ENCODE data around the gene CCDC185.

CCDC185 gene

DNA sequence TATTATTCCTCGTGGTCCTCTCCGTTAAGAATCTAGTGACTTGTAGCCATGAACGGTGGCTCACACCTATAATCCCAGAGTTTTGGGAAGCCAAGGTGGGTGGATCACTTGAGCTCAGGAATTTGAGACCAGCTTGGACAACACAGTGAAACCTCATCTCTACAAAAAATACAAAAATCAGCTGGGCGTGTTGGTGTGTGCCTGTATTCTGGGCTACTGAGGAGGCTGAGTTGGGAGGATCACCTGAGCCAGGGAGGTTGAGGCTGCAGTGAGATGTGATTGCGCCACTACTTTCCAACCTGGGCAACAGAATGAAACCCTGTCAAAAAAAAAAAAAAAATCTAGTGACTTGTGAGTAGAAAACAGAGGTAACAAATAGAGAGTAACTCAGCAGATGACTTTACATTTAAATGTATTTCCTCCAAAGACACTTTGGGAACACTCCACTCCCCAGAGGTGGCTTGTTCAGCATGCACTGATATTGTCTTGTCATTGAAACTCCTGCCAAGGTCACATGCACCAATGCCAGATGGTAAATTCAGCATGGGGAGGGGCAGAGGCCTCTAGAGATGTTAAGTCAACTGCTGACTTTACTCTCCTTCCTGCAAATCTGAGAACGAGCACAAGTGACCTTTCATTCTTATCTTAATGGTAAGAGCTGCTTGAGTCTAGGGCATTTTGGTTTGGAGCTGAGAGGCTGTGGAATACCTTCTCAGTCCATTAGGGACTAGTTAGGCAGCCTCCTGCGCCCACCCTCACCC lies 24.9 kb downstream of the CCDC185 start:
- no peaks in the 10 kb centered on the region for H3K36me3 ChIP-seq (ENCODE audit: insufficient read depth, low read length)
- no peaks in the 10 kb centered on the region for H3K27me3 ChIP-seq (ENCODE audit: insufficient read depth, low read length)
- H2AFZ ChIP-seq (ENCODE audit: low read length, unreplicated experiment), result no peak overlapping the region
- H3K4me3 ChIP-seq (ENCODE audit: low read depth, low read length), result no peak overlapping the region
- no peak overlapping the region for H3K27ac ChIP-seq (ENCODE audit: low read depth, low read length)
- H3K79me2 ChIP-seq (ENCODE audit: control insufficient read depth, insufficient read depth, low read length, unreplicated experiment), result no peaks in the 10 kb centered on the region
- H3K4me1 ChIP-seq (ENCODE audit: control insufficient read depth, insufficient read depth, low read length, unreplicated experiment), result no peaks in the 10 kb centered on the region

DNA sequence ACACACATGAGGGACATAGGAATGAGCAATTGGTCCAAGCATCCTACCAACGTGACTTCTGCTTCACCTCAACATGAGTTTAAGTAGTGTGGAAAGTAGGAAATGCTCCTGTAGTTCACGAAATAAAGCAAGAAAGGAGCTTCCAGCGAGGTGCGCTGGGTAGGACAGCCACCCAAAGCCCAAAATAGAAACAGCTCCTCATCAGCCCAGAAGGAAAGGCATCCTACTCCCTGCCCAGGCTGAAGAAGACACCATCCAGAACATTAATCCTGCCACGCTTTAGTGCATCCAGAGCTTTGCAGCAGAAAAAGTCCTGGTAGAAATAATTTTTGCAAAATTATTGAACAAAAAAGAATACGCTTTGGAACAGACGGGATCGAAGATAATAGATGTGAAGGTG lies 25.9 kb downstream of the CCDC185 start:
- Histone ChIP-seq H3K4me1 (ENCODE audit: control insufficient read depth, insufficient read depth, low read length, unreplicated experiment) (no peaks in the 10 kb centered on the region), H2AFZ (ENCODE audit: low read length, unreplicated experiment) (no peak overlapping the region), H3K36me3 (ENCODE audit: insufficient read depth, low read length) (no peaks in the 10 kb centered on the region)

DNA sequence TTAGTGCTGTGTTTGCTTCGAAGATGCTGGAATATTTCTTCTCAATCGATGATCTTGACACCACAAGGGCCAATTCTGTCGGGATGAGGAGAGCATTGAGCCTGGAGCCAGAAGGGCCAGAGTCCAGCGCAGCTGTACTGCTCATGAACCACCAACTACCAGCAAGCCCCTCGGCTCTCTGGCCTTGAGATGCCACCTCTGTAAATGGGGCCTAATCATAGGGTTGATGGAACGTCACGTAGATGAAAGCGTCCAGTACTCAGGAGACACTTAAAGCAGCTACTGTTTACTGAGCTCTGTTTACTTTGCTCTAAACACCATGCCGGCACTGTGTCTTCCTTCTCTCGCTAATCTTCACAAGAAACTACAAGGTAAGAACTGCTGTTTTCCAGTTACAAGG lies 26.3 kb downstream of the CCDC185 start:
- Histone ChIP-seq H3K36me3 (ENCODE audit: insufficient read depth, low read length) (no peaks in the 10 kb centered on the region), H2AFZ (ENCODE audit: low read length, unreplicated experiment) (no peak overlapping the region), H3K79me2 (ENCODE audit: control insufficient read depth, insufficient read depth, low read length, unreplicated experiment) (no peaks in the 10 kb centered on the region), H3K27ac (ENCODE audit: low read depth, low read length) (no peak overlapping the region), H3K27me3 (ENCODE audit: insufficient read depth, low read length) (no peaks in the 10 kb centered on the region), H3K4me3 (ENCODE audit: low read depth, low read length) (no peak overlapping the region), H3K4me1 (ENCODE audit: control insufficient read depth, insufficient read depth, low read length, unreplicated experiment) (no peaks in the 10 kb centered on the region)

More for the DNA sequence above, 25.9 kb downstream of the CCDC185 start:
- no peaks in the 10 kb centered on the region for H3K27me3 ChIP-seq (ENCODE audit: insufficient read depth, low read length)
- H3K79me2 ChIP-seq (ENCODE audit: control insufficient read depth, insufficient read depth, low read length, unreplicated experiment), result no peaks in the 10 kb centered on the region
- H3K4me3 ChIP-seq (ENCODE audit: low read depth, low read length), result no peak overlapping the region
- no peak overlapping the region for H3K27ac ChIP-seq (ENCODE audit: low read depth, low read length)

DNA sequence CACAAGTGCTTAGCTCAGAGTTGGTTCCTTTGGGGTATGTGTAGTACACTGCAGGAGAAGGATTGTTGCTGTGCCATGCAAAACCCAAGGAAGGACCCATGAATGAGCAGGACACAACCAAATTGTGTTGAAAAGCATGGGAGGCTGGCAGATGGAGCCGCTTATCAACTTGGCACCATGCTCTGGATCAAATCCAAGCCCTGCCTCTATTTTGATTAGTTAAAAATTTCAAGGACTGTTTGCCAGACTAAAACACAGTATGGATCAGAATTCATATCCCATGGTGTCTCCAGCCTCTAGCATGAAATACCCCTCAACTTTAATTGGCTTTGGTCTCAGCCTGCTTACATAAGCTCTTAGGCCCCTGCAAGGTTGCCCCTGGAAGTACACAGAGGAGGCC lies 27.8 kb downstream of the CCDC185 start:
- Histone ChIP-seq H3K27me3 (ENCODE audit: insufficient read depth, low read length) (no peaks in the 10 kb centered on the region), H3K4me1 (ENCODE audit: control insufficient read depth, insufficient read depth, low read length, unreplicated experiment) (no peaks in the 10 kb centered on the region), H3K27ac (ENCODE audit: low read depth, low read length) (no peak overlapping the region), H3K79me2 (ENCODE audit: control insufficient read depth, insufficient read depth, low read length, unreplicated experiment) (no peaks in the 10 kb centered on the region), H3K36me3 (ENCODE audit: insufficient read depth, low read length) (no peaks in the 10 kb centered on the region), H3K4me3 (ENCODE audit: low read depth, low read length) (no peak overlapping the region), H2AFZ (ENCODE audit: low read length, unreplicated experiment) (no peak overlapping the region)

DNA sequence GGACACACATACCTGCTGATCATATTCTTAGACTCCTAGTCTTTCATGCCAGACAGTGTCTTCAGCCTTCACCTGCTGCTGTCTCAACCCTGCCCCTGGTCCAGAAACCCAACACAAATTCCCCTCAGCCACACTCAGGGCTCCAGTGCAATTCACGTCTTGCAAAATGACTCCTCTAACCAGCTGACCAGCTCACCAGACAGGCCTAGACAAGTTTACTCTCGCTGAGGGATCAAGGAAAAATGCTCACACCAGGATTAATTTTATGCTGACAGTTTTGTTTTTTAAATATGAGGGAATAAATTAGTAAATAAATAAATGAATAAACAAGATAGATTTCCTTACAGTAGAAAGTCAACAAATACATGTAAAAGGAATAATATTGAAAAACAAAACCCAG lies 28.5 kb downstream of the CCDC185 start:
- no peak overlapping the region for H3K27ac ChIP-seq (ENCODE audit: low read depth, low read length)

DNA sequence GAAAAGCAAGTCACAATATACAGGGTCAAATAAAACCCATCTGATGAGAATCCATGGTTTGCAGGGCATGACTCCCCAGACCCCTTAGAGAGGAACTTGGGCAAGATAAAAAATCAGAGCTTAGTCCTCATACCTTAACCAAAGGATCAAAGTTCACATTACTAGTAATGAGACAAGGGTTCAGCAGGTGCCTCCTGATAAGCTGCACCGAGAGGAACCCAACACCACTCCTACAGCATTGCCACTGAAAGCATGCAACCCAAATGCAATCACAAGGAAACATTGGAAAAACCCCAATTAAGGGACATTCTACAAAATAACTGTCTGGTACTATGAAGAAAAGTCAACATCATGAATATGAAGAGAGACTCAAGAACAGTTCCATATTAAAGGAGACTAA lies 29.7 kb downstream of the CCDC185 start:
- no peak overlapping the region for H2AFZ ChIP-seq (ENCODE audit: low read length, unreplicated experiment)
- H3K36me3 ChIP-seq (ENCODE audit: insufficient read depth, low read length), result no peaks in the 10 kb centered on the region
- no peaks in the 10 kb centered on the region for H3K27me3 ChIP-seq (ENCODE audit: insufficient read depth, low read length)
- H3K79me2 ChIP-seq (ENCODE audit: control insufficient read depth, insufficient read depth, low read length, unreplicated experiment), result no peaks in the 10 kb centered on the region
- no peaks in the 10 kb centered on the region for H3K4me1 ChIP-seq (ENCODE audit: control insufficient read depth, insufficient read depth, low read length, unreplicated experiment)
- no peak overlapping the region for H3K27ac ChIP-seq (ENCODE audit: low read depth, low read length)
- no peak overlapping the region for H3K4me3 ChIP-seq (ENCODE audit: low read depth, low read length)

More for the DNA sequence above, 28.5 kb downstream of the CCDC185 start:
- Histone ChIP-seq H2AFZ (ENCODE audit: low read length, unreplicated experiment) (no peak overlapping the region), H3K36me3 (ENCODE audit: insufficient read depth, low read length) (no peaks in the 10 kb centered on the region), H3K4me1 (ENCODE audit: control insufficient read depth, insufficient read depth, low read length, unreplicated experiment) (no peaks in the 10 kb centered on the region), H3K27me3 (ENCODE audit: insufficient read depth, low read length) (no peaks in the 10 kb centered on the region), H3K4me3 (ENCODE audit: low read depth, low read length) (no peak overlapping the region), H3K79me2 (ENCODE audit: control insufficient read depth, insufficient read depth, low read length, unreplicated experiment) (no peaks in the 10 kb centered on the region)

DNA sequence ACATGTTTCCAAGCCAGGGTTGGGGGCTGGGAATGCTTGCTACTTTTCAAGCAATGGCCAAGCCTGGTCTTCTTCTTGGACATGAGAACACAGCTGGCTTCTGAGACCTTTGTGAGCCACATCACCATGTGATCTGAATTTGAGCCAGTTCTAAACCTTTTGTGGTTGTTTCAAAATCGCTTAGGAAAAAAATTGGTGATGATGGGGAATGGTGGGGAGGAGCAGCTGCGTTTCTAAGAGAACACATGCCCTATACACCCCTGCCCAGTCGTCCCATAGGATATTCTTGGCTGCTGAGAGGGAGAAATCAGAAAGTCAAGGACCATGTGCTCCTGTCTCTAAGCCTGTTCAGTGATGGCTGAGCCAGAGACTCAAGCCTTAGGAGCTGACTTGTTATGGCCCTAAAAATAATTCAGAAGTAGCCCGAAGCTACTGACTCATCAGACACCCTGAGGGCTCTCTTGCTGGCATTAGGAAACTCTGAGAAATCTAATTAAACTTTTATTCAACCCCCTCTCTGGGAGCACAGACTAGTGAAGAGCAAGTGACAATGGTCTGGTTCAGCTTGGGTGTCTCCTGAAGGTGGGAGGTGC lies 30.5 kb downstream of the CCDC185 start:
- no peaks in the 10 kb centered on the region for H3K4me1 ChIP-seq (ENCODE audit: control insufficient read depth, insufficient read depth, low read length, unreplicated experiment)
- H3K79me2 ChIP-seq (ENCODE audit: control insufficient read depth, insufficient read depth, low read length, unreplicated experiment), result no peaks in the 10 kb centered on the region
- H2AFZ ChIP-seq (ENCODE audit: low read length, unreplicated experiment), result no peak overlapping the region
- H3K4me3 ChIP-seq (ENCODE audit: low read depth, low read length), result no peak overlapping the region
- no peaks in the 10 kb centered on the region for H3K36me3 ChIP-seq (ENCODE audit: insufficient read depth, low read length)
- no peak overlapping the region for H3K27ac ChIP-seq (ENCODE audit: low read depth, low read length)
- no peaks in the 10 kb centered on the region for H3K27me3 ChIP-seq (ENCODE audit: insufficient read depth, low read length)

DNA sequence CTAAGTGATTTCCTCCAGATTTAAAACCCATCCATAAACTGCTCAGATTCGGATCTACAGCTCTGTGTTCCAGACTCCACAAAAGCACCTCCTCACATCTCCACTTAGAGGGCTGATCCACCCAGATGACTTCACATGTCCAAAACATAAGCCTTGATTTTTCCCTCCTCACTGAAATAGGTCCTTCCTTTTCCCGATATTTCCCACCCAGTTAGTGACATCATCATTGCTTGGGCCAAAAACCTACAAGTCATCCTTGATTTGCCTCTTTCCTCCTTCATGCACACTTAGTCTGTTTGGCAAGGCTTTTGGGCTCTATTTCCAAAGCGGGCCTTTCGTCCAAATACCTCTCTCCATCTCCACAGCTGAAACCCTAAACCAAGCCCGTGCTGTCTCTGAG lies 32.3 kb downstream of the CCDC185 start:
- Histone ChIP-seq H3K79me2 (ENCODE audit: control insufficient read depth, insufficient read depth, low read length, unreplicated experiment) (no peaks in the 10 kb centered on the region), H3K4me3 (ENCODE audit: low read depth, low read length) (no peak overlapping the region), H2AFZ (ENCODE audit: low read length, unreplicated experiment) (no peak overlapping the region), H3K36me3 (ENCODE audit: insufficient read depth, low read length) (no peaks in the 10 kb centered on the region), H3K4me1 (ENCODE audit: control insufficient read depth, insufficient read depth, low read length, unreplicated experiment) (no peaks in the 10 kb centered on the region), H3K27ac (ENCODE audit: low read depth, low read length) (no peak overlapping the region), H3K27me3 (ENCODE audit: insufficient read depth, low read length) (no peaks in the 10 kb centered on the region)

DNA sequence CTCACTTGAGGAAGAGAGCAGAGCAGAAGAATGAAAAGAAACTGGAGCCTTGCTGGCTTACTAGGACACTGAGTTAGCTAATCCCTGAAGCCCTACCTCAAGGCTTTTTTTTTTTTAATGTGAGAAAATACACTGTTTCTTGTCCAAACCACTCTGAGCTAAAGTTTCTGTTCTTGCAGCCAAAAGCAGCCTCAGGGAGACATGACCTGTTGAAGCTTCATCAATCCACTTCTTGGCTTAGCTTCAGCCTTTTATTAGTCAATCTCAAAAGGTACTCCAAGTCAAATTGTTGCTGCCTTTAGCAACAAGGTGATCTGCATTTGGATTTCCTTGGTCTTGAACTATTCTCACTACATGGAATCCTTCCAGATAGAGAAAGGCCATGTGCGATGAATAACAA lies 33.7 kb downstream of the CCDC185 start:
- no peak overlapping the region for H3K4me3 ChIP-seq (ENCODE audit: low read depth, low read length)
- H3K36me3 ChIP-seq (ENCODE audit: insufficient read depth, low read length), result no peaks in the 10 kb centered on the region
- H3K27me3 ChIP-seq (ENCODE audit: insufficient read depth, low read length), result no peaks in the 10 kb centered on the region
- no peaks in the 10 kb centered on the region for H3K79me2 ChIP-seq (ENCODE audit: control insufficient read depth, insufficient read depth, low read length, unreplicated experiment)
- no peak overlapping the region for H3K27ac ChIP-seq (ENCODE audit: low read depth, low read length)
- H3K4me1 ChIP-seq (ENCODE audit: control insufficient read depth, insufficient read depth, low read length, unreplicated experiment), result no peaks in the 10 kb centered on the region
- H2AFZ ChIP-seq (ENCODE audit: low read length, unreplicated experiment), result no peak overlapping the region

DNA sequence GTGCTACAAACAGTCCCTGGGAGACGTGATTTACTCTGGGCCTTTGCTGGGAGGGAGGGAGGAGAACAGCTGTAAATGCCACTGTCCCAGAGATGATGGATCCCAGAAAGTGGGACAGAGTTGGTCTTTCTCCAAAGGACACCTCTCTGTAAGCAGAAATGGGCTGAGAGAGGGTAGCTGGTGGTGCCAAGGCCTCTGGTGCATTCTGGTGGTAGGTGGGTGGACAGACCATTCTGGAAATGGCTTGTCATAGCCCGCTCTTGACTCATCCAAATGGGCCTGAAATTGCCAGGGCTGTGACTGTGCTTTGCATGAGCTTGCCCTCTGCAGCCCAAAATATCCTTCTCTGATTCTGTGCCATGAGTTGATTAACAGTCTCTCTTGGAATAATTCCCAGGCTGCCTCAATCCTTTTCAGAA lies 36.1 kb downstream of the CCDC185 start:
- H3K27ac ChIP-seq (ENCODE audit: low read depth, low read length), result peak overlapping the region; percentile 26; the same call in 1 of the 2 replicates
- H3K27me3 ChIP-seq (ENCODE audit: insufficient read depth, low read length), result no peaks in the 10 kb centered on the region
- H3K4me3 ChIP-seq (ENCODE audit: low read depth, low read length), result no peak overlapping the region
- no peaks in the 10 kb centered on the region for H3K36me3 ChIP-seq (ENCODE audit: insufficient read depth, low read length)
- no peaks in the 10 kb centered on the region for H3K4me1 ChIP-seq (ENCODE audit: control insufficient read depth, insufficient read depth, low read length, unreplicated experiment)
- H2AFZ ChIP-seq (ENCODE audit: low read length, unreplicated experiment), result no peak overlapping the region
- H3K79me2 ChIP-seq (ENCODE audit: control insufficient read depth, insufficient read depth, low read length, unreplicated experiment), result no peaks in the 10 kb centered on the region

DNA sequence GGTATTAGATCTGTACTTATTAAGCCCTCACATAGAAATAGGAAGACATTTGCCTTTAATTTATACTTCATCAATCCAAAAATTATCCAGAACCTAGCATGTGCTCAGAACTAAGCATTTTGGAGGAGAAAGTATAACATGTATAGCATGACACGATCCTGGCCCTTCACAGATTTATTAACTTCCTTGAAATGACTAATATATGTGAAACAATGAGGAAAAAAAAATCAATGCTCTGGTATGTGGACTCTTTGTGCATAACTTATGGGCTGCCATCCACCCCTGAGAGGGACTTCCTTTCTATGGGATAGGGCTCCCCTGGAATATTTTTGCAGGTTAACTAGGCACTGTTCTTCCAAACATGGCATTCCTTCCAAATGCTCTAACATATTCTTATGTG lies 36.6 kb downstream of the CCDC185 start:
- H3K4me3 ChIP-seq (ENCODE audit: low read depth, low read length), result no peak overlapping the region
- H2AFZ ChIP-seq (ENCODE audit: low read length, unreplicated experiment), result no peak overlapping the region
- H3K79me2 ChIP-seq (ENCODE audit: control insufficient read depth, insufficient read depth, low read length, unreplicated experiment), result no peaks in the 10 kb centered on the region
- H3K36me3 ChIP-seq (ENCODE audit: insufficient read depth, low read length), result no peaks in the 10 kb centered on the region
- H3K27ac ChIP-seq (ENCODE audit: low read depth, low read length), result peak overlapping the region; percentile 26; the same call in 1 of the 2 replicates
- no peaks in the 10 kb centered on the region for H3K27me3 ChIP-seq (ENCODE audit: insufficient read depth, low read length)
- no peaks in the 10 kb centered on the region for H3K4me1 ChIP-seq (ENCODE audit: control insufficient read depth, insufficient read depth, low read length, unreplicated experiment)

All from ACC112 (cell line).